Chondrocyte (in vitro differentiated cells): Measurements from ENCODE around the gene PLCB4. TPM values are rescaled to one million over a fixed set of nuclear protein-coding genes. Genes with fewer than 3 reads are reported as not detected.

Experiments
- DNase-seq: peaks from one replicate; pipeline ENCODE4 v3.0.0; 2021; ENCODE audit warnings: mixed read lengths, low spot score
- H3K27ac Mint-ChIP-seq: one replicate; pipeline ENCODE4 v1.8.0; 2021; ENCODE audit warnings: mild to moderate bottlenecking, moderate library complexity, mixed read lengths; ENCODE audit not compliant: unreplicated experiment
- H3K27me3 Mint-ChIP-seq: 2 replicates; pipeline ENCODE4 v1.8.0; 2021; ENCODE audit warnings: low read depth, mixed read lengths
- H3K36me3 Mint-ChIP-seq: 2 replicates; pipeline ENCODE4 v1.8.0; 2021; ENCODE audit warnings: low read depth, mixed read lengths
- H3K4me1 Mint-ChIP-seq: 2 replicates; pipeline ENCODE4 v1.8.0; 2021; ENCODE audit warnings: low read depth, mild to moderate bottlenecking, mixed read lengths
- H3K4me3 Mint-ChIP-seq: one replicate; pipeline ENCODE4 v1.8.0; 2021; ENCODE audit warnings: mild to moderate bottlenecking, moderate library complexity, mixed read lengths; ENCODE audit not compliant: unreplicated experiment
- H3K9me3 Mint-ChIP-seq: 2 replicates; pipeline ENCODE4 v1.8.0; 2021; ENCODE audit warnings: low read depth, mixed read lengths
- total RNA-seq: library from RNA; stranded (reverse); gene quantifications from 3 replicates; pipeline ENCODE4 v1.2.1, GENCODE V29; 2021
- TF ChIP-seq, protein P1 (sequence below): fragments of 200-600 bp; sonication (generic); IDR thresholded peaks from 2 replicates; pipeline ENCODE4 v1.5.0; 2021; ENCODE audit warnings: antibody characterized with exemption, mild to moderate bottlenecking, moderate library complexity

PLCB4 gene
- total RNA-seq, 1 donor from 2014 or later: 13.3 TPM

DNA sequence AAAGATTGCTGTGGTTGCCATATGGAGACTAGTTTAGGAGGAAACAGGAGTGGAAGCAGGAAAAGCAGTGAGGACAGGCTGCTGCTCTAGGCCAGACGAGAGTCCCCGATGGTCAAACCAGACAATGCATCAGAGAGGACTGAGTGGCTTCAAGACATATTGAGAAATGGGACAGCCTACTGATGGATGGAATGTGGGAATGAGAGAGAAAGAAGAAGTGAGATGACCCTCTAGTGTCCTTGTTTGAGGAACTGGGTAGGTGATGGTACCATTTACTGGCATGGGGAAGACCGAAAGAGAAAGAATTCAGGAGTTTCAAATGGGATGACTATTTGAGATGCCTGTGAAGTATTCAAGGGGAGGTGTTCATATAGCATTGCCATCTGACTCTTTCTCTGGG, 333.7 kb downstream of the PLCB4 start:
- H3K27me3 Mint-ChIP-seq: no peaks in the 10 kb centered on the region
- TF ChIP-seq, protein P1, sequence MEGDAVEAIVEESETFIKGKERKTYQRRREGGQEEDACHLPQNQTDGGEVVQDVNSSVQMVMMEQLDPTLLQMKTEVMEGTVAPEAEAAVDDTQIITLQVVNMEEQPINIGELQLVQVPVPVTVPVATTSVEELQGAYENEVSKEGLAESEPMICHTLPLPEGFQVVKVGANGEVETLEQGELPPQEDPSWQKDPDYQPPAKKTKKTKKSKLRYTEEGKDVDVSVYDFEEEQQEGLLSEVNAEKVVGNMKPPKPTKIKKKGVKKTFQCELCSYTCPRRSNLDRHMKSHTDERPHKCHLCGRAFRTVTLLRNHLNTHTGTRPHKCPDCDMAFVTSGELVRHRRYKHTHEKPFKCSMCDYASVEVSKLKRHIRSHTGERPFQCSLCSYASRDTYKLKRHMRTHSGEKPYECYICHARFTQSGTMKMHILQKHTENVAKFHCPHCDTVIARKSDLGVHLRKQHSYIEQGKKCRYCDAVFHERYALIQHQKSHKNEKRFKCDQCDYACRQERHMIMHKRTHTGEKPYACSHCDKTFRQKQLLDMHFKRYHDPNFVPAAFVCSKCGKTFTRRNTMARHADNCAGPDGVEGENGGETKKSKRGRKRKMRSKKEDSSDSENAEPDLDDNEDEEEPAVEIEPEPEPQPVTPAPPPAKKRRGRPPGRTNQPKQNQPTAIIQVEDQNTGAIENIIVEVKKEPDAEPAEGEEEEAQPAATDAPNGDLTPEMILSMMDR: no peak
- no peak overlapping the region for H3K27ac Mint-ChIP-seq
- H3K9me3 Mint-ChIP-seq: no peaks in the 10 kb centered on the region
- no peak overlapping the region for H3K4me3 Mint-ChIP-seq
- peaks cover 14% of the 10 kb centered on the region for H3K4me1 Mint-ChIP-seq
- H3K36me3 Mint-ChIP-seq: no peaks in the 10 kb centered on the region
- DNase-seq: no peak

DNA sequence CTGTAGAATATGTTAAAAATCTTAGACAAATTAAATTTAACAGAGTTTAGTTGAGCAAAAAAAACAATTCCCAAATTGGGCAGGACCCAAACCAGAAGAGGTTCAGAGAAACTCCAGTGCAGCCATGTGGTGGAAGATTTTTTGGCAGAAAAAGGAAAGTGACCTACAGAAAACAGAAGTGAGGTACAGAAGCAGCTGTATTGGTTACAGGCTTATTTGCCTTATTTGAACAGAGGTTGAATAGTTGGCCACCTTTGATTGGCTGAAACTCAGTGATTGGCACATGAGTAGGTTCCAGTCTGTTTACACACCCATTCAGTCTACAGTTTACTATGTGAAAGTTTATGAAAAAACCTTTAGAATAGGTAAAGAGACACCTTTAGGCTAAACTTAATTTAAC, 334.6 kb downstream of the PLCB4 start:
- Mint-ChIP-seq H3K9me3 (no peaks in the 10 kb centered on the region), H3K4me3 (no peak overlapping the region), H3K4me1 (peaks cover 19% of the 10 kb centered on the region), H3K27ac (no peak overlapping the region), H3K27me3 (no peaks in the 10 kb centered on the region), H3K36me3 (no peaks in the 10 kb centered on the region)
- TF ChIP-seq, protein P1: no peak
- no peak for DNase-seq

DNA sequence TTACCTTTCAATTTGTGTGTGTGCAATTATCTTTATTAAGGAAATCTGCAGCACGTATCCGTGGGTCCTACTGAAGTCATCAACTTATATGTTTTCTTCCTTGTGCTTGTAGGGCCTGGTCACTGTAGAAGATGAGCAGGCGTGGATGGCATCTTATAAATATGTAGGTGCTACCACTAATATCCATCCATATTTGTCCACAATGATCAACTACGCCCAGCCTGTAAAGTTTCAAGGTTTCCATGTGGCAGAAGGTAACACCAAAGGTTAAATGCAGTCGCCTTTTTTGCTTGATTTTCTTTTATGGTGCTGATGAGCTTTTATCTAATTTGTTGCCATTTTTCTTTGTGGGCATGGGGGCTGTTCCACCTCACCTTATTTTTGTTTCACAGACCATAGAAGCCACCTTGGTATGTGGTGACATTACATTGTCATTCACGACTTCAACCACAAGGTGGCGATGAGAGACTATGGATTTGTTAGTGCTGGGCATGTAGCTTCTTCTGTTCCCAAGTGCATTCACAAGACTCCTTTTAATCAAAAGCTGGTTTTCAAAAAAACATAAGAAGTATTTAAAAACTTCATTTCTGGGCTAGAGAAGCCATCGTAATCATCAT, 339.0 kb downstream of the PLCB4 start:
- TF ChIP-seq, protein P1: peak; percentile 98
- H3K27me3 Mint-ChIP-seq: no peaks in the 10 kb centered on the region
- no peak for DNase-seq
- no peaks in the 10 kb centered on the region for H3K9me3 Mint-ChIP-seq
- H3K27ac Mint-ChIP-seq: no peak overlapping the region
- peaks cover 4% of the 10 kb centered on the region for H3K36me3 Mint-ChIP-seq
- H3K4me3 Mint-ChIP-seq: no peak overlapping the region
- H3K4me1 Mint-ChIP-seq: peaks cover 26% of the 10 kb centered on the region

DNA sequence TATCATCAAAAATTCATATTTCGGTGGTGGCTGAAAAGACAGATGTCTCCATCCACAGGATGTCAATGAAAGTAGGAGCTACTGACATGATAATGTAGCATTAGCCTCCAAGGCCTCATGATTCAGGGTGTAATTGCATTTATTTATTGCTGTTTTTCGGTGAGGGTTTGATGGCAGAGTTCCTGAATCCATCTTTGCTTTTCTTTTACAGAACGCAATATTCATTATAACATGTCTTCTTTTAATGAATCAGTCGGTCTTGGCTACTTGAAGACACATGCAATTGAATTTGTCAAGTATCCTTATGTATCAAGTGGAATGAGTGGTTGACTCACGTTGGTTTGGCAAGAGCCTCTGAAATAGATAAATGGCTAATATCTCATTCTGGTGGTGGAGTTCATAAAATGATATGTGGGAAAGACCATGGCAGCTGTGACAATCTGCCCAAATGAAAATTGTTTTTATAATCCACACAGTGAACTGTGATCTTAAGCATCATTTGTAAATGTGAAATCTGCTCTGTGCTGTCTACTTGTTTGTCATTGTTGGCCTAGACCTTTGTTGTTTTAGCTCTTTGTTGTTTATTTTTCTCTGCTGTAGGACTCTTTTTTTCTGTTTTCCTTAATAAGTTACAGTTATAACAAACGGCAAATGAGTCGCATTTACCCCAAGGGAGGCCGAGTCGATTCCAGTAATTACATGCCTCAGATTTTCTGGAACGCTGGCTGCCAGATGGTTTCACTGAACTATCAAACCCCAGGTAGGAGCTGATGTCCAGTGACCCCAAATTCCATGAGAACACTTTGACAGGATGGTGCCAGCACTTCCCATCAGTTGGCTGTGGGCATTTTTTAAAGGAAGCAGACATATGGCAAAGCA, 339.8 kb downstream of the PLCB4 start:
- no peak for DNase-seq
- peak overlapping the region; percentile 77 for H3K27ac Mint-ChIP-seq
- TF ChIP-seq, protein P1: peak; percentile 4
- no peaks in the 10 kb centered on the region for H3K27me3 Mint-ChIP-seq
- H3K4me3 Mint-ChIP-seq: peak overlapping the region; percentile 15
- peaks cover 5% of the 10 kb centered on the region for H3K36me3 Mint-ChIP-seq
- H3K9me3 Mint-ChIP-seq: no peaks in the 10 kb centered on the region
- H3K4me1 Mint-ChIP-seq: peaks cover 26% of the 10 kb centered on the region

DNA sequence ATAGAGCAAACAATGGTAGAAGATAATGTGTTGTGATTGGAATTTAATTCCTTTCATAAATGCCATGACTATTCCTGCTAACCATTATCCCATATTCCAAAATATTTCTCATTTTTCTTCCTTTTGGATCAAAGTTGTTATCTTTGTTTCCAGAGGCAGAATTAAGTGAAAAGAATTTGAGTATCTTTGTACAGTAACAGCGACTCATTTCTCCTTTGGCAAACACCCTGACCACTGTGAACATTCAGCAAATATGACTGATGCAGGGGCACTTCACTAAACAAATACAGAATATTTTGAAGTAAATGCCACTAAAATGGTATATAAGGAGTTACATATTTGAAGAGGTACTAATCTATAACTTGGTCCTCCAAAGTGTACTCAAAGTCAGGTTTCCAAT, 340.5 kb downstream of the PLCB4 start:
- H3K36me3 Mint-ChIP-seq: peaks cover 5% of the 10 kb centered on the region
- H3K4me1 Mint-ChIP-seq: peaks cover 26% of the 10 kb centered on the region
- no peak overlapping the region for H3K4me3 Mint-ChIP-seq
- DNase-seq: no peak
- TF ChIP-seq, protein P1: no peak
- no peaks in the 10 kb centered on the region for H3K27me3 Mint-ChIP-seq
- H3K9me3 Mint-ChIP-seq: no peaks in the 10 kb centered on the region
- peak overlapping the region; percentile 77 for H3K27ac Mint-ChIP-seq
